ENCODE measurements around the gene ZSWIM6.

Gene ZSWIM6

GRCh38 chr5:61344187-61344944 is 12.3 kb downstream of the ZSWIM6 start:
- no peak for DNase-seq (ENCODE audit: low spot score)
- no peak for TF ChIP-seq CTCF (IDR thresholded peaks at IDR 0.05; ENCODE audit: extremely low read depth, missing control alignments)

GRCh38 chr5:61346511-61346910 is 14.5 kb downstream of the ZSWIM6 start:
- no peak for DNase-seq (ENCODE audit: low spot score)
- no peak for TF ChIP-seq CTCF (IDR thresholded peaks at IDR 0.05; ENCODE audit: extremely low read depth, missing control alignments)

GRCh38 chr5:61347080-61347479 is 15.0 kb downstream of the ZSWIM6 start:
- no peak for DNase-seq (ENCODE audit: low spot score)
- no peak for TF ChIP-seq CTCF (IDR thresholded peaks at IDR 0.05; ENCODE audit: extremely low read depth, missing control alignments)

GRCh38 chr5:61348447-61348846 is 16.4 kb downstream of the ZSWIM6 start:
- no peak for DNase-seq (ENCODE audit: low spot score)
- no peak for TF ChIP-seq CTCF (IDR thresholded peaks at IDR 0.05; ENCODE audit: extremely low read depth, missing control alignments)

GRCh38 chr5:61349935-61350334 is 17.9 kb downstream of the ZSWIM6 start:
- no peak for DNase-seq (ENCODE audit: low spot score)
- TF ChIP-seq CTCF (IDR thresholded peaks at IDR 0.05; ENCODE audit: extremely low read depth, missing control alignments): no peak

- no peak for TF ChIP-seq CTCF (IDR thresholded peaks at IDR 0.05; ENCODE audit: extremely low read depth, missing control alignments)
- no peak for DNase-seq (ENCODE audit: low spot score)
Measured at GRCh38 chr5:61350535-61350934, 18.5 kb downstream of the ZSWIM6 start.

- DNase-seq (ENCODE audit: low spot score): no peak
- TF ChIP-seq CTCF (IDR thresholded peaks at IDR 0.05; ENCODE audit: extremely low read depth, missing control alignments): no peak
Measured at GRCh38 chr5:61351733-61352132, 19.7 kb downstream of the ZSWIM6 start.
